Measurements from ENCODE around the gene NEDD4L.

The NEDD4L gene

GRCh38 chr18:58320907-58321561 lies 277.0 kb downstream of the NEDD4L start:
- no peak for DNase-seq (ENCODE audit: low read depth)

- DNase-seq (ENCODE audit: low read depth), result peak; percentile 40
Observed at GRCh38 chr18:58321986-58322385, 278.0 kb downstream of the NEDD4L start.

- no peak for DNase-seq (ENCODE audit: low read depth)
Observed at GRCh38 chr18:58322464-58322863, 278.4 kb downstream of the NEDD4L start.

- no peak for DNase-seq (ENCODE audit: low read depth)
Observed at GRCh38 chr18:58323866-58324762, 280.1 kb downstream of the NEDD4L start.

GRCh38 chr18:58324824-58325480 lies 280.9 kb downstream of the NEDD4L start:
- DNase-seq (ENCODE audit: low read depth), result no peak

GRCh38 chr18:58325494-58325893 lies 281.5 kb downstream of the NEDD4L start:
- peak; percentile 23 for DNase-seq (ENCODE audit: low read depth)

GRCh38 chr18:58334061-58334460 lies 290.0 kb downstream of the NEDD4L start:
- no peak for DNase-seq (ENCODE audit: low read depth)

- DNase-seq (ENCODE audit: low read depth), result no peak
Observed at GRCh38 chr18:58335223-58335622, 291.2 kb downstream of the NEDD4L start.

- DNase-seq (ENCODE audit: low read depth), result no peak
Observed at GRCh38 chr18:58335821-58336220, 291.8 kb downstream of the NEDD4L start.

GRCh38 chr18:58336605-58337004 lies 292.6 kb downstream of the NEDD4L start:
- no peak for DNase-seq (ENCODE audit: low read depth)

- no peak for DNase-seq (ENCODE audit: low read depth)
Observed at GRCh38 chr18:58337285-58337684, 293.3 kb downstream of the NEDD4L start.

GRCh38 chr18:58337686-58338085 lies 293.7 kb downstream of the NEDD4L start:
- DNase-seq (ENCODE audit: low read depth), result no peak

GRCh38 chr18:58338141-58338540 lies 294.1 kb downstream of the NEDD4L start:
- no peak for DNase-seq (ENCODE audit: low read depth)

GRCh38 chr18:58338961-58339592 lies 295.1 kb downstream of the NEDD4L start:
- no peak for DNase-seq (ENCODE audit: low read depth)

GRCh38 chr18:58339890-58340289 lies 295.9 kb downstream of the NEDD4L start:
- DNase-seq (ENCODE audit: low read depth), result no peak

- no peak for DNase-seq (ENCODE audit: low read depth)
Observed at GRCh38 chr18:58341916-58342315, 297.9 kb downstream of the NEDD4L start.

GRCh38 chr18:58344080-58344670 lies 300.1 kb downstream of the NEDD4L start:
- no peak for DNase-seq (ENCODE audit: low read depth)

GRCh38 chr18:58344861-58345463 lies 300.9 kb downstream of the NEDD4L start:
- DNase-seq (ENCODE audit: low read depth), result no peak

- DNase-seq (ENCODE audit: low read depth), result no peak
Observed at GRCh38 chr18:58345875-58346274, 301.8 kb downstream of the NEDD4L start.

- no peak for DNase-seq (ENCODE audit: low read depth)
Observed at GRCh38 chr18:58347135-58347534, 303.1 kb downstream of the NEDD4L start.

GRCh38 chr18:58348517-58348916 lies 304.5 kb downstream of the NEDD4L start:
- DNase-seq (ENCODE audit: low read depth), result no peak

- no peak for DNase-seq (ENCODE audit: low read depth)
Observed at GRCh38 chr18:58348951-58349350, 304.9 kb downstream of the NEDD4L start.

All from HS-5 (cell line).